ENCODE measurements around the gene SNX20. TPM values are rescaled to one million over a fixed set of nuclear protein-coding genes. Genes with fewer than 3 reads are reported as not detected.

The SNX20 gene
- total and polyA plus RNA-seq, 2 of the 13 experiments (the other 11 are each of a cell fraction or from before 2014, with no cell fraction given) = not detected

DNA sequence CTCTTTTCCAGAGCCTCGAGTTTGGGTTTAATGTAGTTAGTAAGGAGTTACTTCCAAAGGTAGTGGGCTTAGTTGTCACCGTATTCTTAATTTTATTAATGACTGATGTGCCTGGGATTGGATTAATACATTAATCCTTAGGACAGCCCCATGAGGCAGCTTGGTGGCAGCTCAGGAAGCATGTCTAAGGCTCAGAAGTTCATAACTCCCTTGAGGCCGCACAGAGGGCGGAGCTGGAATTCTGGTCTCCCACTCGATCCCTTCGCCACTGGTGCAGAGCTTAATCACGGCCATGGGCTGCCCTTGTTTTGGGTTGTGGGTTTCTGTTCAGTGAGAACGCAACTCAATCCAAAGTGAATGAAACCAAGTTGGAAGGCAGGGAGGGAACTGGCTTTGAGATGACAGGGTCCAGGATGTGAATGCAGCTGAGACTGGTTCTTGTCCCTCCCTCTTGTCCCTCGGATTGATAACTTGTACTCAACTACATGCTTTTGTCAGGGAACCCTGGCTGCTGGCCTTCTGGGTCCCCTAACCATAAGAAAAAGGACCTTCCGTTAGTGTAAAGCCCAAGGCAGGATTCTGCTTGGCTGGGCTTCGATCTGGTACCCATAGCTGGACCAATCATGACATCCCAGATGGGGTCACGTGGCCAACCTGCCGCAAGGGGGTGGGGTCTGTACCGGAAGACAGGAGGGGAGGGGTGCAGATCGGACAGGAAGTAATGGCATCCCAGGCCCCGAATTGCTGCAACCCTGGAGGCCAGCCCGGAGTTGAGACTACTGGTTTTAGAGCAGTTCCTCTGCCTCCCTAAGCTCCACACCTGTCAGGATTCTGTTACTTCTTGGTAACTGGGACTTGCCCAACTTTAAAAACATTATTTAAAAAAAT, 45.4 kb downstream of the SNX20 start (continued):
- TF ChIP-seq NFYB (CRISPR knock-in tag; IDR thresholded peaks at IDR 0.05) (no peak), MED1 (CRISPR knock-in tag; IDR thresholded peaks at IDR 0.05) (no peak), POLR2A (IDR thresholded peaks at IDR 0.05; ENCODE audit: insufficient read depth in 1 of 2, low read depth in 2 of 2, low read length in 2 of 2) (peak in 1 of 2 experiments; percentile 58; a peak in 1 of 4 replicates), ZNF749 (CRISPR knock-in tag; IDR thresholded peaks at IDR 0.05; ENCODE audit: borderline replicate concordance) (0 out of 2 replicates have a peak, but pooled peaks have one; percentile 70), NRL (CRISPR knock-in tag; IDR thresholded peaks at IDR 0.05; ENCODE audit: borderline replicate concordance) (0 out of 2 replicates have a peak, but pooled peaks have one; percentile 50), MAFK (conservative IDR thresholded peaks at IDR 0.05 in 1 of 2, IDR thresholded peaks at IDR 0.05 in 1 of 2; ENCODE audit: low read length in 2 of 2) (no peak), AGO2 (optimal IDR thresholded peaks at IDR 0.05; ENCODE audit: low read depth, low read length) (peak; percentile 91), CBX2 (IDR thresholded peaks at IDR 0.05; ENCODE audit: low read depth, low read length) (no peak), CBX2 (CRISPR knock-in tag; IDR thresholded peaks at IDR 0.05; ENCODE audit: low read depth) (no peak), POLR2AphosphoS5 (IDR thresholded peaks at IDR 0.05; ENCODE audit: low read depth, low read length) (peak; percentile 50; the same call in 1 of the 2 replicates), RBM22 (optimal IDR thresholded peaks at IDR 0.05; ENCODE audit: low read length) (peak; percentile 95), ATF7 (IDR thresholded peaks at IDR 0.05) (no peak), ATF7 (CRISPR knock-in tag; IDR thresholded peaks at IDR 0.05) (no peak), SRF (IDR thresholded peaks at IDR 0.05; ENCODE audit: low read depth, low read length) (no peak), NFRKB (IDR thresholded peaks at IDR 0.05) (no peak), GABPA (IDR thresholded peaks at IDR 0.05; ENCODE audit: low read depth, low read length) (peak; percentile 48), GABPA (CRISPR knock-in tag; IDR thresholded peaks at IDR 0.05; ENCODE audit: low read depth) (no peak)
- TF ChIP-seq, protein P1, sequence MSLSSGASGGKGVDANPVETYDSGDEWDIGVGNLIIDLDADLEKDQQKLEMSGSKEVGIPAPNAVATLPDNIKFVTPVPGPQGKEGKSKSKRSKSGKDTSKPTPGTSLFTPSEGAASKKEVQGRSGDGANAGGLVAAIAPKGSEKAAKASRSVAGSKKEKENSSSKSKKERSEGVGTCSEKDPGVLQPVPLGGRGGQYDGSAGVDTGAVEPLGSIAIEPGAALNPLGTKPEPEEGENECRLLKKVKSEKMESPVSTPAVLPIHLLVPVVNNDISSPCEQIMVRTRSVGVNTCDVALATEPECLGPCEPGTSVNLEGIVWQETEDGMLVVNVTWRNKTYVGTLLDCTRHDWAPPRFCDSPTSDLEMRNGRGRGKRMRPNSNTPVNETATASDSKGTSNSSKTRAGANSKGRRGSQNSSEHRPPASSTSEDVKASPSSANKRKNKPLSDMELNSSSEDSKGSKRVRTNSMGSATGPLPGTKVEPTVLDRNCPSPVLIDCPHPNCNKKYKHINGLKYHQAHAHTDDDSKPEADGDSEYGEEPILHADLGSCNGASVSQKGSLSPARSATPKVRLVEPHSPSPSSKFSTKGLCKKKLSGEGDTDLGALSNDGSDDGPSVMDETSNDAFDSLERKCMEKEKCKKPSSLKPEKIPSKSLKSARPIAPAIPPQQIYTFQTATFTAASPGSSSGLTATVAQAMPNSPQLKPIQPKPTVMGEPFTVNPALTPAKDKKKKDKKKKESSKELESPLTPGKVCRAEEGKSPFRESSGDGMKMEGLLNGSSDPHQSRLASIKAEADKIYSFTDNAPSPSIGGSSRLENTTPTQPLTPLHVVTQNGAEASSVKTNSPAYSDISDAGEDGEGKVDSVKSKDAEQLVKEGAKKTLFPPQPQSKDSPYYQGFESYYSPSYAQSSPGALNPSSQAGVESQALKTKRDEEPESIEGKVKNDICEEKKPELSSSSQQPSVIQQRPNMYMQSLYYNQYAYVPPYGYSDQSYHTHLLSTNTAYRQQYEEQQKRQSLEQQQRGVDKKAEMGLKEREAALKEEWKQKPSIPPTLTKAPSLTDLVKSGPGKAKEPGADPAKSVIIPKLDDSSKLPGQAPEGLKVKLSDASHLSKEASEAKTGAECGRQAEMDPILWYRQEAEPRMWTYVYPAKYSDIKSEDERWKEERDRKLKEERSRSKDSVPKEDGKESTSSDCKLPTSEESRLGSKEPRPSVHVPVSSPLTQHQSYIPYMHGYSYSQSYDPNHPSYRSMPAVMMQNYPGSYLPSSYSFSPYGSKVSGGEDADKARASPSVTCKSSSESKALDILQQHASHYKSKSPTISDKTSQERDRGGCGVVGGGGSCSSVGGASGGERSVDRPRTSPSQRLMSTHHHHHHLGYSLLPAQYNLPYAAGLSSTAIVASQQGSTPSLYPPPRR (CRISPR knock-in tag; IDR thresholded peaks at IDR 0.05; ENCODE audit: borderline replicate concordance) = no peak
- TF ChIP-seq, protein P2, sequence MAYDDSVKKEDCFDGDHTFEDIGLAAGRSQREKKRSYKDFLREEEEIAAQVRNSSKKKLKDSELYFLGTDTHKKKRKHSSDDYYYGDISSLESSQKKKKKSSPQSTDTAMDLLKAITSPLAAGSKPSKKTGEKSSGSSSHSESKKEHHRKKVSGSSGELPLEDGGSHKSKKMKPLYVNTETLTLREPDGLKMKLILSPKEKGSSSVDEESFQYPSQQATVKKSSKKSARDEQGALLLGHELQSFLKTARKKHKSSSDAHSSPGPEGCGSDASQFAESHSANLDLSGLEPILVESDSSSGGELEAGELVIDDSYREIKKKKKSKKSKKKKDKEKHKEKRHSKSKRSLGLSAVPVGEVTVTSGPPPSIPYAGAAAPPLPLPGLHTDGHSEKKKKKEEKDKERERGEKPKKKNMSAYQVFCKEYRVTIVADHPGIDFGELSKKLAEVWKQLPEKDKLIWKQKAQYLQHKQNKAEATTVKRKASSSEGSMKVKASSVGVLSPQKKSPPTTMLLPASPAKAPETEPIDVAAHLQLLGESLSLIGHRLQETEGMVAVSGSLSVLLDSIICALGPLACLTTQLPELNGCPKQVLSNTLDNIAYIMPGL (CRISPR knock-in tag; IDR thresholded peaks at IDR 0.05; ENCODE audit: borderline replicate concordance in 1 of 2, low read depth in 1 of 2) = no peak
- TF ChIP-seq, protein P3, sequence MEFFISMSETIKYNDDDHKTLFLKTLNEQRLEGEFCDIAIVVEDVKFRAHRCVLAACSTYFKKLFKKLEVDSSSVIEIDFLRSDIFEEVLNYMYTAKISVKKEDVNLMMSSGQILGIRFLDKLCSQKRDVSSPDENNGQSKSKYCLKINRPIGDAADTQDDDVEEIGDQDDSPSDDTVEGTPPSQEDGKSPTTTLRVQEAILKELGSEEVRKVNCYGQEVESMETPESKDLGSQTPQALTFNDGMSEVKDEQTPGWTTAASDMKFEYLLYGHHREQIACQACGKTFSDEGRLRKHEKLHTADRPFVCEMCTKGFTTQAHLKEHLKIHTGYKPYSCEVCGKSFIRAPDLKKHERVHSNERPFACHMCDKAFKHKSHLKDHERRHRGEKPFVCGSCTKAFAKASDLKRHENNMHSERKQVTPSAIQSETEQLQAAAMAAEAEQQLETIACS (CRISPR knock-in tag; IDR thresholded peaks at IDR 0.05) = no peak
- TF ChIP-seq, protein P4, sequence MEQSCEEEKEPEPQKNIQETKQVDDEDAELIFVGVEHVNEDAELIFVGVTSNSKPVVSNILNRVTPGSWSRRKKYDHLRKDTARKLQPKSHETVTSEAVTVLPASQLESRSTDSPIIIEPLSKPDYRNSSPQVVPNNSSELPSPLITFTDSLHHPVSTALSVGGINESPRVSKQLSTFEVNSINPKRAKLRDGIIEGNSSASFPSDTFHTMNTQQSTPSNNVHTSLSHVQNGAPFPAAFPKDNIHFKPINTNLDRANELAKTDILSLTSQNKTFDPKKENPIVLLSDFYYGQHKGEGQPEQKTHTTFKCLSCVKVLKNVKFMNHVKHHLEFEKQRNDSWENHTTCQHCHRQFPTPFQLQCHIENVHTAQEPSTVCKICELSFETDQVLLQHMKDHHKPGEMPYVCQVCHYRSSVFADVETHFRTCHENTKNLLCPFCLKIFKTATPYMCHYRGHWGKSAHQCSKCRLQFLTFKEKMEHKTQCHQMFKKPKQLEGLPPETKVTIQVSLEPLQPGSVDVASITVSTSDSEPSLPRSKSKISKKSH (CRISPR knock-in tag; IDR thresholded peaks at IDR 0.05; ENCODE audit: borderline replicate concordance) = peak; percentile 25; the same call in 1 of the 2 replicates

All from HepG2 (cell line).